Measurements from ENCODE around the gene TMUB1.

TMUB1 gene

GRCh38 chr7:151101621-151102396, 18.5 kb upstream of the TMUB1 start:
- no peak for FAIRE-seq

- FAIRE-seq = no peak
Observed at GRCh38 chr7:151100921-151101320, 17.6 kb upstream of the TMUB1 start.

GRCh38 chr7:151099486-151100211, 16.4 kb upstream of the TMUB1 start:
- FAIRE-seq = no peak

- no peak for FAIRE-seq
Observed at GRCh38 chr7:151095828-151096475, 12.7 kb upstream of the TMUB1 start.

GRCh38 chr7:151095123-151095797, 12.0 kb upstream of the TMUB1 start:
- no peak for FAIRE-seq

- FAIRE-seq = no peak
Observed at GRCh38 chr7:151094675-151095074, 11.4 kb upstream of the TMUB1 start.

- FAIRE-seq = no peak
Observed at GRCh38 chr7:151093748-151094147, 10.5 kb upstream of the TMUB1 start.

GRCh38 chr7:151091988-151092387, 8.7 kb upstream of the TMUB1 start:
- no peak for FAIRE-seq

GRCh38 chr7:151091431-151091830, 8.1 kb upstream of the TMUB1 start:
- FAIRE-seq = no peak

GRCh38 chr7:151091003-151091402, 7.7 kb upstream of the TMUB1 start:
- FAIRE-seq = no peak

- FAIRE-seq = no peak
Observed at GRCh38 chr7:151089893-151090730, 6.8 kb upstream of the TMUB1 start.

- FAIRE-seq = no peak
Observed at GRCh38 chr7:151088856-151089699, 5.8 kb upstream of the TMUB1 start.

- no peak for FAIRE-seq
Observed at GRCh38 chr7:151088019-151088855, 4.9 kb upstream of the TMUB1 start.

- FAIRE-seq = no peak
Observed at GRCh38 chr7:151087245-151088018, 4.1 kb upstream of the TMUB1 start.

- FAIRE-seq = no peak
Observed at GRCh38 chr7:151086802-151087244, 3.5 kb upstream of the TMUB1 start.

- no peak for FAIRE-seq
Observed at GRCh38 chr7:151085691-151086620, 2.7 kb upstream of the TMUB1 start, which contains the start of gene AGAP3. TSS of gene AGAP3 (plus strand) at chr7:151086475. CDS start at chr7:151086742, 267 bp downstream.

GRCh38 chr7:151085329-151085690, 2.0 kb upstream of the TMUB1 start:
- no peak for FAIRE-seq

GRCh38 chr7:151083824-151084160, 499 bp upstream of the TMUB1 start:
- FAIRE-seq = no peak

All from endometrium (tissue), 2 donors.